HAP-1 (cell line): ENCODE results near the gene SOX18.

Source experiments
- DNase-seq, 2 experiments: peaks; one replicate each; pipeline ENCODE4 v3.0.0-alpha.2; 2016 to 2020; ENCODE audit warnings: low spot score in 2 of 2
- H3K27me3 ChIP-seq: fragments of 250-450 bp; sonication (Bioruptor Pico); 2 replicates; pipeline ENCODE4 v1.5.1; 2020; ENCODE audit warnings: low read depth, mild to moderate bottlenecking, moderate library complexity
- H3K36me3 ChIP-seq: fragments of 250-450 bp; sonication (Bioruptor Pico); replicated peaks from 2 replicates; pipeline ENCODE4 v1.5.1; 2020; ENCODE audit warnings: mild to moderate bottlenecking
- H3K4me1 ChIP-seq: fragments of 250-450 bp; sonication (Bioruptor Pico); 2 replicates; pipeline ENCODE4 v1.5.1; 2020; ENCODE audit warnings: mild to moderate bottlenecking
- H3K4me3 ChIP-seq: fragments of 250-450 bp; sonication (Bioruptor Pico); 2 replicates; pipeline ENCODE4 v1.5.1; 2020; ENCODE audit warnings: mild to moderate bottlenecking, moderate library complexity
- H3K9me3 ChIP-seq: fragments of 250-450 bp; sonication (Bioruptor Pico); 2 replicates; pipeline ENCODE4 v1.5.1; 2020; ENCODE audit warnings: mild to moderate bottlenecking, moderate library complexity
- in situ Hi-C: fragments of 300-500 bp; cut with MboI; formaldehyde crosslinking; loops from 3 replicates; pipeline ENCODE4 v1.14.3; 2020; ENCODE audit warnings: low sequenced_read_pairs, inconsistent platforms, mixed read lengths

Gene SOX18

GRCh38 chr20:64056889-64057627, 7.6 kb upstream of the SOX18 start:
- no peak for DNase-seq
- Histone ChIP-seq H3K36me3 (no peaks in the 10 kb centered on the region), H3K4me3 (no peak overlapping the region), H3K9me3 (no peaks in the 10 kb centered on the region), H3K27me3 (no peaks in the 10 kb centered on the region), H3K4me1 (no peaks in the 10 kb centered on the region; the same call in 1 of the 2 replicates)
- in situ Hi-C loops, result no loop called here

GRCh38 chr20:64056639-64056888, 7.1 kb upstream of the SOX18 start:
- in situ Hi-C loops, result no loop called here
- no peak for DNase-seq
- no peak overlapping the region for H3K4me3 ChIP-seq
- H3K27me3 ChIP-seq, result no peaks in the 10 kb centered on the region
- no peaks in the 10 kb centered on the region for H3K9me3 ChIP-seq
- no peaks in the 10 kb centered on the region for H3K36me3 ChIP-seq
- no peaks in the 10 kb centered on the region for H3K4me1 ChIP-seq

- no peaks in the 10 kb centered on the region for H3K36me3 ChIP-seq
- H3K4me1 ChIP-seq, result no peaks in the 10 kb centered on the region
- peak in 1 of 2 experiments; percentile 45 for DNase-seq
- in situ Hi-C loops, result no loop called here
- H3K4me3 ChIP-seq, result no peak overlapping the region
- H3K27me3 ChIP-seq, result no peaks in the 10 kb centered on the region
- no peaks in the 10 kb centered on the region for H3K9me3 ChIP-seq
These were observed 6.6 kb upstream of the SOX18 start for GRCh38 chr20:64055893-64056638.

GRCh38 chr20:64055396-64055892, 6.0 kb upstream of the SOX18 start:
- H3K9me3 ChIP-seq, result no peaks in the 10 kb centered on the region
- no peak overlapping the region for H3K4me3 ChIP-seq
- no peaks in the 10 kb centered on the region for H3K4me1 ChIP-seq
- in situ Hi-C loops, result no loop called here
- DNase-seq, result no peak
- H3K36me3 ChIP-seq, result no peaks in the 10 kb centered on the region
- no peaks in the 10 kb centered on the region for H3K27me3 ChIP-seq

- Histone ChIP-seq H3K4me1 (no peaks in the 10 kb centered on the region), H3K27me3 (no peaks in the 10 kb centered on the region), H3K9me3 (no peaks in the 10 kb centered on the region), H3K4me3 (no peak overlapping the region), H3K36me3 (no peaks in the 10 kb centered on the region)
- in situ Hi-C loops, result no loop called here
- DNase-seq, result peak in 1 of 2 experiments; percentile 47
These were observed 4.6 kb upstream of the SOX18 start for GRCh38 chr20:64053841-64054661.

GRCh38 chr20:64052987-64053840, 3.8 kb upstream of the SOX18 start:
- Histone ChIP-seq H3K36me3 (no peaks in the 10 kb centered on the region), H3K4me3 (no peak overlapping the region), H3K4me1 (no peaks in the 10 kb centered on the region), H3K27me3 (no peaks in the 10 kb centered on the region), H3K9me3 (no peaks in the 10 kb centered on the region)
- no peak for DNase-seq
- in situ Hi-C loops, result no loop called here

- no peaks in the 10 kb centered on the region for H3K4me1 ChIP-seq
- in situ Hi-C loops, result no loop called here
- no peak overlapping the region for H3K4me3 ChIP-seq
- H3K27me3 ChIP-seq, result peaks cover 1% of the 10 kb centered on the region; the same call in 1 of the 2 replicates
- H3K9me3 ChIP-seq, result no peaks in the 10 kb centered on the region
- no peak for DNase-seq
- H3K36me3 ChIP-seq, result no peaks in the 10 kb centered on the region
These were observed 2.9 kb upstream of the SOX18 start for GRCh38 chr20:64052326-64052722.

- Histone ChIP-seq H3K27me3 (peaks cover 2% of the 10 kb centered on the region; the same call in 1 of the 2 replicates), H3K36me3 (no peaks in the 10 kb centered on the region), H3K4me1 (no peaks in the 10 kb centered on the region), H3K4me3 (no peak overlapping the region), H3K9me3 (no peaks in the 10 kb centered on the region)
- no peak for DNase-seq
- in situ Hi-C loops, result no loop called here
These were observed 2.3 kb upstream of the SOX18 start for GRCh38 chr20:64051561-64052325.

- no peaks in the 10 kb centered on the region for H3K4me1 ChIP-seq
- no peaks in the 10 kb centered on the region for H3K9me3 ChIP-seq
- H3K36me3 ChIP-seq, result no peaks in the 10 kb centered on the region
- no peak for DNase-seq
- no peak overlapping the region for H3K4me3 ChIP-seq
- in situ Hi-C loops, result no loop called here
- H3K27me3 ChIP-seq, result peaks cover 2% of the 10 kb centered on the region; the same call in 1 of the 2 replicates
These were observed 1.6 kb upstream of the SOX18 start for GRCh38 chr20:64051033-64051452.

GRCh38 chr20:64050261-64051032, 1.0 kb upstream of the SOX18 start:
- Histone ChIP-seq H3K9me3 (no peaks in the 10 kb centered on the region), H3K4me1 (no peaks in the 10 kb centered on the region), H3K27me3 (peaks cover 2% of the 10 kb centered on the region; the same call in 1 of the 2 replicates), H3K36me3 (no peaks in the 10 kb centered on the region), H3K4me3 (no peak overlapping the region; the same call in 1 of the 2 replicates)
- in situ Hi-C loops, result no loop called here
- no peak for DNase-seq

- in situ Hi-C loops, result no loop called here
- peaks cover 2% of the 10 kb centered on the region; the same call in 1 of the 2 replicates for H3K27me3 ChIP-seq
- no peaks in the 10 kb centered on the region for H3K4me1 ChIP-seq
These were observed 430 bp upstream of the SOX18 start for GRCh38 chr20:64049878-64050260.

More at GRCh38 chr20:64049878-64050260, 430 bp upstream of the SOX18 start:
- Histone ChIP-seq H3K4me3 (peak overlapping the region; percentile 21), H3K36me3 (no peaks in the 10 kb centered on the region), H3K9me3 (no peaks in the 10 kb centered on the region)
- DNase-seq, result peak in 1 of 2 experiments; percentile 48
